Activated CD4-positive, alpha-beta memory T cell treated with anti-CD3 and anti-CD28 coated beads, Interleukin-2, amount 10 ng/mL, durations not matched to agents 7 days and 5 days (primary cell): ENCODE data around the gene PHLPP1. TPM values are rescaled to one million over a fixed set of nuclear protein-coding genes. Genes with fewer than 3 reads are reported as not detected.
A peak's percentile ranks its signal among the peaks of the same experiment; 100 is the strongest.

Experiments
- CTCF ChIA-PET: fragments of 350-600 bp; sonication (Branson Sonifier 250); formaldehyde crosslinking; loops from one replicate; lab custom pipeline; 2021; ENCODE audit warnings: antibody characterized with exemption, inconsistent platforms; lab: Charles Lee
- POLR2A ChIA-PET: fragments of 350-600 bp; sonication (Branson Sonifier 250); formaldehyde crosslinking; loops from one replicate; lab custom pipeline; 2021; ENCODE audit warnings: antibody characterized with exemption; lab: Charles Lee
- DNase-seq: peaks from one replicate; pipeline ENCODE4 v3.0.0-alpha.2; 2020
- H3K27ac Mint-ChIP-seq: one replicate; pipeline ENCODE4 v1.8.0; 2021; ENCODE audit warnings: mild to moderate bottlenecking, mixed read lengths
- H3K27me3 Mint-ChIP-seq: one replicate; pipeline ENCODE4 v1.8.0; 2021; ENCODE audit warnings: mixed read lengths
- H3K36me3 Mint-ChIP-seq: one replicate; pipeline ENCODE4 v1.8.0; 2021; ENCODE audit warnings: low read depth, mixed read lengths
- H3K4me1 Mint-ChIP-seq: one replicate; pipeline ENCODE4 v1.8.0; 2021; ENCODE audit warnings: mixed read lengths
- H3K4me3 Mint-ChIP-seq: one replicate; pipeline ENCODE4 v1.8.0; 2021; ENCODE audit warnings: mild to moderate bottlenecking, mixed read lengths
- H3K9me3 Mint-ChIP-seq: one replicate; pipeline ENCODE4 v1.8.0; 2021; ENCODE audit warnings: mixed read lengths
- total RNA-seq, 2 experiments: library from RNA; stranded (reverse); gene quantifications; one replicate each; pipeline ENCODE4 v1.2.3, GENCODE V29; 2021

Gene PHLPP1
- total RNA-seq, 2 experiments from 2014 or later, result 8.1 to 8.9 TPM

DNA sequence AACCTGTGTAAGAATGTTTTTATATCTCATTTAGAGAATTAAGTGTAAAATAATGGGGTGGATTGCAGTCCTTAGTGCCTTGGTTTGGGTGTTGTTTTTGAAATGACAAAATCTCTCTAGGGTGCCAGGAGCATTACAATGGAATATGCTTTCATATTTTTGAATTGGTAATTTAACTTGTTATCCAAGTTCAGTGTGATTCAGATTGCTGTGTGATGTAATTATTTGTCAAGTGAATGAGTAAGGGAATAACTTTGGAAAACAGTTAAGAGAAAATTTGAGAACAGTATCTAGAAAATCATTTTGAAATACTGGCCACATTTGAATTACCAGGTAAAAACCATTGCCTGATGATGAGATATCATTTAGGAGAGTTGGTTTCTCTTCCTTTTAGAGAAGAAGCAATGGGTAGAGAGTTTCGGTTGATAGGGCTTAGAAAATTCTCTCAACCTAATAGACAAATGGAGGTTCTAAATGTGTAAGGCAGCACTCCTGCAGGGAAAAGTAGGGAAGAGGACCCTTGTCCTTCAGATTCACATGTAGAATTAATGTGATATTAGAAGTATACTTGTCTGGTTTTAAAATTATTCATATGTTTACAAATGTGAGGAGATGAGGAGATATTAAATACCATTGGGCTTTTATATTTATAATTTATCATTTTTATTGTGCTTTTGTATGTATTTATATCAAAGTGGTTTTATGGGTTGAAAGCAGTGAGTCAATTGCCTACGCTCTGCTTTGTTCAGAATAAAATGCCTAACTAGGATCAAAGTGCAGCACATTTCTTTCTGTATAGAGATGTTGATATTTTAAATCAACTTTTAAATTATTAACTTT lies 124.8 kb downstream of the PHLPP1 start:
- Mint-ChIP-seq H3K36me3 (peaks cover 3% of the 10 kb centered on the region), H3K27ac (no peak overlapping the region), H3K4me1 (peaks cover 27% of the 10 kb centered on the region), H3K9me3 (peaks cover 3% of the 10 kb centered on the region), H3K4me3 (no peak overlapping the region), H3K27me3 (no peaks in the 10 kb centered on the region)
- CTCF ChIA-PET, result no interaction called here
- POLR2A ChIA-PET, result no interaction called here
- no peak for DNase-seq

DNA sequence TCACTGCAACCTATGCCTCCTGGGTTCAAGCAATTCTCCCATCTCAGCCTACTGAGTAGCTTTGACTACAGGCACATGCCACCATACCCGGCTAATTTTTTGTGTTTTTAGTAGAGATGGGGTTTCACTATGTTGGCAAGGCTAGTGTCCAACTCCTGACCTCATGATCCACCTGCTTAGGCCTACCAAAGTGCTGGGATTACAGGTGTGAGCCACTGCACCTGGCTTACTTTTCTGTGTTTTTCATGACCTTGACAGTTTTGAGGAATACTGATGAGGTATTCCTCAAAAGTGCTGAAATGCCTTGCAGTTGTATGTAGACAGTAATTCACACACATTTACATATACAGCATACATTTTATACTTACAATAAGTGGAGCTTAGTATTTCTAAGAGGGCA lies 126.1 kb downstream of the PHLPP1 start:
- POLR2A ChIA-PET, result no interaction called here

DNA sequence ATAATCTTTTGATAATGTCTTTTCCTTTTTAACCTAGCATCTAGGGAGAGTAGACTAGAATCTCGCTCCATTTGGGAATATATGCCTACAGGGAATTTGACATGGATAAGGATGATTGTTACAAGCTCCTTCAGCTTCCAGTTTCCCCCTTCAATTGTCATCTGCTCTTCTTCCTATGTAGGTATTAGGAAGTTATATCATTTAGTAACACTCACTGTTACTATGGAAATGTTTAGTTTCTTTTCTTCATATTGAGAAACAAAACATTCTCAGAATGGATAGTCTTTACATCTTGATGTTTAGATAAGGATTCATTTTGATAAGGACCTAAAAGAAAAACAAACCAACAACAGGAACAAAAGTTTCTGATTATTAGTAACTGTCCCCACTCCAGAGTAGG lies 127.6 kb downstream of the PHLPP1 start:
- Mint-ChIP-seq H3K27ac (peak overlapping the region; percentile 3), H3K36me3 (peaks cover 3% of the 10 kb centered on the region), H3K9me3 (peaks cover 3% of the 10 kb centered on the region), H3K4me1 (peaks cover 46% of the 10 kb centered on the region), H3K27me3 (no peaks in the 10 kb centered on the region), H3K4me3 (no peak overlapping the region)
- POLR2A ChIA-PET, result interaction anchor here (1.2 to 1.3 kb wide), 2 partner anchors 14 to 26 kb away, joined by 4 read pairs; no protein-coding TSS in a partner anchor
- DNase-seq, result no peak
- CTCF ChIA-PET, result interaction anchor here (1.0 kb wide), 1 partner anchor 9 kb away, joined by 4 read pairs; no protein-coding TSS in a partner anchor

More for the DNA sequence above, 126.1 kb downstream of the PHLPP1 start:
- Mint-ChIP-seq H3K4me3 (no peak overlapping the region), H3K36me3 (peaks cover 3% of the 10 kb centered on the region), H3K9me3 (peaks cover 3% of the 10 kb centered on the region), H3K27me3 (no peaks in the 10 kb centered on the region), H3K4me1 (peaks cover 39% of the 10 kb centered on the region), H3K27ac (no peak overlapping the region)
- CTCF ChIA-PET, result no interaction called here
- no peak for DNase-seq

DNA sequence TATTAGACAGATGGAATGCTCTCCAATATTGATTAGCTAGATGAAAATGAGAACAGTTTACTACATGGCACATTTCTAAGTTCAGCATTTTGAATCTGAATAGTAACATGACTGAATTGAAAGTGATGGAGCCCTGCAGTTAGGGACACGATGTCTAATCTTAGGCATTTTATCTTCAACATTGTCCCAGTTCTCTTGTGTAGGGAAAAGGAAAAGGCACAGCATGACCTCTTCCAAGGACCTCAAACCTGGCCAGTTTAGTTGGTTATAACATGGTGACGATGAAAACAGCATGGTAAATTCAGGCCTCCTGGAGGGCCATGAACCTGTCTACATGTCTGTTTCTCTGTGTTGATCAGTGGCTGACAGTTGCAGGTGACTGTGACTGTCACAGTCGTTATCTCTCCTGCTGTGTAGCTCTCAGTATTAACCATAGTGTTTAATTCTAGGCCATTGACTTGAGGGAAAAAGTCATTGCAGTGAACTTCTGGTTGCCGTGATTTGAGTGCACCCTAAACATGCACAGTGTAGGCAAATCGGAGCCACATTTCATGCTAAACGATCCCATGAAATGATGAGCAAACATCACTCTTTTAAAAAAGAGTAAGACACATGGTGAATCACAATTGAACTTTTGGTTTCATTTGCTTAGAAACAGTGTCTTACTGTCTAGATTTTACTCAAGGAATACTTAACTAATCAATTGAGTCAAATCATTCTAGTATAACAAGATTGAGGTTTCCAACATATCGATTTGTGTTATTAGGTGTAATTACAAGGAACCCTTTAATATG lies 129.7 kb downstream of the PHLPP1 start:
- H3K27ac Mint-ChIP-seq, result peak overlapping the region; percentile 87
- H3K36me3 Mint-ChIP-seq, result peaks cover 3% of the 10 kb centered on the region
- POLR2A ChIA-PET, result interaction anchor here (2.3 kb wide), 1 partner anchor 130 kb away, joined by 8 read pairs; the partner anchor contains the start of gene PHLPP1
- no peaks in the 10 kb centered on the region for H3K27me3 Mint-ChIP-seq
- H3K4me3 Mint-ChIP-seq, result peak overlapping the region; percentile 69
- H3K4me1 Mint-ChIP-seq, result peaks cover 43% of the 10 kb centered on the region
- CTCF ChIA-PET, result interaction anchor here (0.8 kb wide), 1 partner anchor 13 kb away, joined by 6 read pairs; no protein-coding TSS in a partner anchor
- peak; percentile 32 for DNase-seq
- peaks cover 3% of the 10 kb centered on the region for H3K9me3 Mint-ChIP-seq

DNA sequence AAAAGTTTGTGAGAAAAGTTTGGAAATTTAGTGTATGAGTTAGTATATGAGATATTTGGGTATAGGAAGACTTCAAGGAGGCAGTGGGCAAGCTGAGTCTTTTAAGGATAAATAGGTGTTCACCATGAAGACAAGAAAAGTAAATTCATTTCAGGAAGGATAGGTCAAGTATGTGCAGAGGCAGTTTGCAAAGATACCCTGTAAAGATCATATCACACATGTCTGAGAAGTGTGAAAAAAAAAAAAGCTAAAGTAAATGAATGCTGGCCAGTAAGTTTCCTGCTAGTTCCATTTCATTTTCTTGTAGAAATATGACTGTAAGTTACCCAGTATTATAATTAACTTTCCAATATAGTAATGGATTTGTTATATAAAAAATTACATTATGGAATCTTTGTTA lies 131.0 kb downstream of the PHLPP1 start:
- ChIA-PET CTCF (interaction anchor here (0.5 to 0.7 kb wide), 2 partner anchors 112 to 504 kb away, joined by 3 to 4 read pairs; no protein-coding TSS in a partner anchor), POLR2A (interaction anchor here (0.6 to 2.3 kb wide), 2 partner anchors 54 to 131 kb away, joined by 3 to 8 read pairs; partner anchors contain the start of gene PHLPP1)
- peaks cover 40% of the 10 kb centered on the region for H3K4me1 Mint-ChIP-seq

DNA sequence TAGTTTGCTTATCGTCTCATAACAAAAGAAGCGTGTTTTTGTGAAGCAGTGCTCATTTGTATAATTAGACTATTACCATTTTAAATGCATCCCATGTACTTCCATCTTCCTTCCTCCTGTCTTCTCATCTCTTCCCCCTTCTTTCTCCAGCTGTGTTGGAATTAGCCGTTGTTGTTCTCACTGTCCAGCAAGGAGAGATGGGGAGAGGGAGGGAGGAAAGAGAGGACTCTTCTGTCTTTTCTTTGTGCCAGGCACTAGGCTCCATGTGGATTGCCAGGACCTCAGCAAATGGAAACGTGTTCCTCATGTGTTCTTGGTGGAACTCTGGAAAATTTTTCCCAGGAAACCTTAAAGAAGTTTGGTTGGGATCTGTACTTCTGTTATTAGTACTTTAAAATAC lies 131.7 kb downstream of the PHLPP1 start:
- Mint-ChIP-seq H3K4me1 (peaks cover 40% of the 10 kb centered on the region), H3K4me3 (no peak overlapping the region), H3K27me3 (no peaks in the 10 kb centered on the region), H3K36me3 (peaks cover 3% of the 10 kb centered on the region), H3K27ac (no peak overlapping the region), H3K9me3 (peaks cover 3% of the 10 kb centered on the region)
- ChIA-PET CTCF (interaction anchor here (0.7 to 0.9 kb wide), 2 partner anchors 56 to 269 kb away, joined by 3 read pairs; no protein-coding TSS in a partner anchor), POLR2A (no interaction called here)
- DNase-seq, result no peak

More for the DNA sequence above, 131.0 kb downstream of the PHLPP1 start:
- peak overlapping the region; percentile 5 for H3K4me3 Mint-ChIP-seq
- peak overlapping the region; percentile 87 for H3K27ac Mint-ChIP-seq
- peaks cover 3% of the 10 kb centered on the region for H3K9me3 Mint-ChIP-seq
- peaks cover 3% of the 10 kb centered on the region for H3K36me3 Mint-ChIP-seq
- H3K27me3 Mint-ChIP-seq, result no peaks in the 10 kb centered on the region
- no peak for DNase-seq

DNA sequence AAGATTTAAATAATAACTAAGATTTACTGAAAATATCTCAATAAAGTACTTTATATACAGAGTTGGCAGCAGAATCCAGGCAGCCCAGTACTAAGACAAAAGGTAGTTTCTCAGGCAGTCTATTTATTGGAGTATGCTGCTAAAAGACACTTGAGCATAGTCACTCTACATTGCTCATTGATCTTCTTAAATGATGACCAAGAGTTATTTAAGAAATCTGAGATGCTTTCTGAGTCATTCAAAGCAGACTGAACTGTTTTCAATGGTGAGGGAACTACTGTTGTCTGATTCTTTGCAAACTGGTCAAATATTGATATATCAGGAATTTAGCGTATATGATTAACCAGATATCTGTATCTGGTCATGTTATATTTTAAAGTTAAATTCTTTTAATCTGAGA lies 133.6 kb downstream of the PHLPP1 start:
- POLR2A ChIA-PET, result interaction anchor here (0.7 kb wide), 1 partner anchor 80 kb away, joined by 3 read pairs; no protein-coding TSS in a partner anchor
- no peak for DNase-seq
- H3K9me3 Mint-ChIP-seq, result no peaks in the 10 kb centered on the region

DNA sequence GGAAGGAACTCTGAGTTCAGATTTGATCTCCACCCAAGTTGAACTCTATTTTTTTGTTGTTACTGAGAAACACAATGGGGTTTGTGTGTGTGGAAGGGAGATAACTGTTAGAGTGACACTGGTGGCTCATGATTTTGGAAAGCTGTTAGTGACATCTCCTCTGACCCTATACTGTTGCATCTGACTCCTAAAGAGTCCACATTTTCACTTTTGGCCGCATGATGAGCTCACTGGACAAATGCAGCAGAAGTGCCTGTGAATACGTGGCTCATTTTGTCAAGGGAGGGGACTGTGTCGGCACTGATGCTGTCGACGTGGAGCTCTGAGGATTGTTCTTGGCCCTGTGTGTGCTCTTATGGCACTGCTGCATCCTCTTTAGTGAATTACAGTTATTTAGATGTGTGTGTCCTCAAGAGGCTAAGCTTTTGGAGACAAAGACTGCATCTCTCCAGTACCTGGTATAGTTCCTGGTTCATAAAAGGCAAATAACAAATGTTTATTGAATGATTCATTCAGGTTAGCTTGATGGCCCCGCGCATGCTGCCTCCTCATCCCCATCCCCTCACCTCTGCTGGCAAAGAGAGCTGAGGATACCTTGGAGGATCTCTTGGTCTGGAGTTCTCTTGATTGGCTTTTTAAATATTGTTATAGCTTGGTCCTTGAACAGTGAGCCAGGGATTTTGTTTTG lies 135.4 kb downstream of the PHLPP1 start:
- H3K27ac Mint-ChIP-seq, result no peak overlapping the region
- no peaks in the 10 kb centered on the region for H3K36me3 Mint-ChIP-seq
- no peaks in the 10 kb centered on the region for H3K27me3 Mint-ChIP-seq
- ChIA-PET POLR2A (interaction anchor here (0.9 kb wide), 1 partner anchor 19 kb away, joined by 4 read pairs; no protein-coding TSS in a partner anchor), CTCF (interaction anchor here (0.8 kb wide), 1 partner anchor 14 kb away, joined by 3 read pairs; no protein-coding TSS in a partner anchor)
- no peak overlapping the region for H3K4me3 Mint-ChIP-seq
- no peak for DNase-seq
- peaks cover 13% of the 10 kb centered on the region for H3K4me1 Mint-ChIP-seq
- H3K9me3 Mint-ChIP-seq, result no peaks in the 10 kb centered on the region

More for the DNA sequence above, 133.6 kb downstream of the PHLPP1 start:
- CTCF ChIA-PET, result no interaction called here
- Mint-ChIP-seq H3K27me3 (no peaks in the 10 kb centered on the region), H3K4me3 (no peak overlapping the region), H3K27ac (no peak overlapping the region), H3K4me1 (peaks cover 29% of the 10 kb centered on the region), H3K36me3 (no peaks in the 10 kb centered on the region)

DNA sequence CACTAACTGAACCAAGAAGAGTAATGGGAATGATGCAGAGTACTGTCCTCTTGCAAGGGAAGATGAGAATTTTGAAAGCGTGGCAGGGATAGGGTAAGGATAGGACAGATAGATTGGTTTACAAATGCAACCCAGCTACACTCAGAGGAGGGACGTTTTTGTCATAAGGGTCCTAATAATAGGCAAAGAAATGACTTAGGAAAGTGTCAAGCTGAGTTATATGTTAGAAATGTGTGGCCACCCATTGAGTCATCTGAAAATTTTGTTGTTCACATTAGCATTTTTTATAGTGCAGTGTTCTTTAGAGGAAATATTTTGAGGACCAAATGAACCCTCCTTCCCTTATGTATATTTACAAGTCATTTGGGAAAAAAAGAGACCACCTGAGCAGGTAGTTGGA lies 137.5 kb downstream of the PHLPP1 start:
- no peak for DNase-seq
- ChIA-PET POLR2A (no interaction called here), CTCF (no interaction called here)
- H3K9me3 Mint-ChIP-seq, result no peaks in the 10 kb centered on the region
- peaks cover 8% of the 10 kb centered on the region for H3K4me1 Mint-ChIP-seq
- H3K4me3 Mint-ChIP-seq, result no peak overlapping the region
- no peaks in the 10 kb centered on the region for H3K36me3 Mint-ChIP-seq
- no peaks in the 10 kb centered on the region for H3K27me3 Mint-ChIP-seq
- no peak overlapping the region for H3K27ac Mint-ChIP-seq

DNA sequence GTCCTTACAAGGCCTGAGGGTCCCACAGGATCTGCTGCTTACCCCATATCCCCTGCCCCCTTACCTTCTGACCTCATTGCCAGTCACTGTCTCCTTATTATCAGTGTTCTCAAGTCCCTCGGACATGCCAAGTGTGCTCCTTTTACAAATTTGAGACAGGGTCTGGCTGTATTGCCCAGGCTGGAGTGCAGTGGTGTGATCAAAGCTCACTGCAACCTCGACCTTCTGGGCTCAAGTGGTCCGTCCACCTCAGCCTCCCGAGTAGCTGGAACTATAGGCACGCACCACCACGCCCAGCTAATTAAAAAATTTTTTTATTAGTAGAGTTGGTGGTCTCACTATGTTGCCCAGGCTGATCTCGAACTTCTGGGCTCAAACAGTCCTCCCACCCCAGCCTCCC lies 141.0 kb downstream of the PHLPP1 start:
- no peak overlapping the region for H3K4me3 Mint-ChIP-seq
- ChIA-PET CTCF (interaction anchor here (1.4 kb wide), 1 partner anchor 10 kb away, joined by 4 read pairs; no protein-coding TSS in a partner anchor), POLR2A (no interaction called here)
- H3K27ac Mint-ChIP-seq, result no peak overlapping the region
- H3K27me3 Mint-ChIP-seq, result no peaks in the 10 kb centered on the region
- DNase-seq, result no peak
- H3K9me3 Mint-ChIP-seq, result no peaks in the 10 kb centered on the region
- peaks cover 12% of the 10 kb centered on the region for H3K4me1 Mint-ChIP-seq
- no peaks in the 10 kb centered on the region for H3K36me3 Mint-ChIP-seq

DNA sequence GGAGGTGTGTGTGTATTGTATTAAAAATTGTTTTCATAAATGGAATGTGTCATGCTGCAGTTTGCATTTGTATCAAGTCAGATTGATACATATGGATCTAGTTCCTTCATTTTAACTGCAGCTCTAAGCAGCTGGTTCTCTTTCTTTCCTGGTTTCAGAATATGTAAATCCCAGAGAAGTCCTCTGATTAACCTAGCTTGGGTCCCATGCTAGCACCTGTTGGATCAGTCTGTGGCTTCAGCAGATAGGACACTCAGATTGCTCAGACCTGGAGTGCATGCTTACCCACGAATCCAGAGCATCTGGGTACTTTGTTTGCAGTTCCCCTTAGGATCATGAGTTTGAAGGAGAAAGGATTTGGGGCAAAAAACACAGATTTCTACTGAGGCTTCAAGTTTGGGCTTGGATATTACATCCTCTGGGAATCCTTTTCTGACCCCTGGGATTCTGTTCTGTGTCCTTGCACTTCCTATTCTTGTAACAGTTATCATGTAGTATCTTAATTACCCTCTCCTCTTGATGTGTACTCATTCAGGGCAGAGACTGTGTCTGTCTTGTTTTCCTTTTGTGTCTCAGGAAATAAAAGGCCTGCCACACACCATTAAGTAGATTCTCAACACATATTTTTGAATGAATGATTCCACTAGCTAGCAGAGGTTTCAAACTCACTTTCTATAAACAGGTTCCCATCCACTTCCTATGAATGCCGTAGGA lies 142.1 kb downstream of the PHLPP1 start:
- POLR2A ChIA-PET, result interaction anchor here (1.4 kb wide), 1 partner anchor 14 kb away, joined by 4 read pairs; no protein-coding TSS in a partner anchor
- Mint-ChIP-seq H3K4me1 (peaks cover 14% of the 10 kb centered on the region), H3K4me3 (no peak overlapping the region), H3K27me3 (no peaks in the 10 kb centered on the region), H3K27ac (no peak overlapping the region), H3K9me3 (no peaks in the 10 kb centered on the region), H3K36me3 (no peaks in the 10 kb centered on the region)
- no peak for DNase-seq
- CTCF ChIA-PET, result interaction anchor here (0.9 kb wide), 1 partner anchor 12 kb away, joined by 6 read pairs; no protein-coding TSS in a partner anchor
